GM12872 (cell line): Measurements from ENCODE around the gene ADGRV1.

ENCODE experiments used
- TF ChIP-seq, protein P1 (sequence below): IDR thresholded peaks from 3 replicates; pipeline ENCODE4 v1.5.1; 2011; ENCODE audit warnings: low read depth, mild to moderate bottlenecking, low read length, moderate library complexity; ENCODE audit not compliant: insufficient read depth

The ADGRV1 gene

DNA sequence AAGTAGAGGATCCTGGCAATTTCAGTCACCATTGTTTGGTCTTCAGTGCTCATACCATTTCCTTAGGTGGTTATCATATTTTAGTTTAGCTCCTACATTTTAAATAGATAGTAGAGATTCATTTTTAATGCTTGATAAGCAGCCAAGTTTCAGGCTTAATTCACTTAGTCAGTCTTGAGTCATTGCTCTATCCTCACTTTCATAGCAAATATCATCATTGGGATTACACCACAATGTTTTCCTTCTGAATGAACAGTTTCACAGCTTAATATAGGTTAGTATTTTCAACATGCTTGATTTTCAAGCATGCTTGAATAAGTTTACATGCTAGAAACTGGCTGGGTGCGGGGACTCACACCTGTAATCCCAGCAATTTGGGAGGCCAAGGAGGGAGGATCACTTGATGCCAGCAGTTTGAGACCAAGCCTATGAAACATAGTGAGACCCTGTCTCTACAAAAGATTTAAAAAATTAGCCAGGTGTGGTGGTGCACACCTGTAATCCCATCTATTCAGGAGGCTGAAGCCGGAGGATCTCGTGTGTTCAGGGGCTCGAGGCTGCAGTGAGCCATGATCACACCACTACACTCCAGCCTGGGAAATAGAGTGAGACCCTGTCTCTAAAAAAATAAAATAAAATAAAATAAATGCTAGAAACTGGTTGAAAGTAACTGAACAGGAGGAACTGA is 339.9 kb downstream of the ADGRV1 start:
- TF ChIP-seq, protein P1, sequence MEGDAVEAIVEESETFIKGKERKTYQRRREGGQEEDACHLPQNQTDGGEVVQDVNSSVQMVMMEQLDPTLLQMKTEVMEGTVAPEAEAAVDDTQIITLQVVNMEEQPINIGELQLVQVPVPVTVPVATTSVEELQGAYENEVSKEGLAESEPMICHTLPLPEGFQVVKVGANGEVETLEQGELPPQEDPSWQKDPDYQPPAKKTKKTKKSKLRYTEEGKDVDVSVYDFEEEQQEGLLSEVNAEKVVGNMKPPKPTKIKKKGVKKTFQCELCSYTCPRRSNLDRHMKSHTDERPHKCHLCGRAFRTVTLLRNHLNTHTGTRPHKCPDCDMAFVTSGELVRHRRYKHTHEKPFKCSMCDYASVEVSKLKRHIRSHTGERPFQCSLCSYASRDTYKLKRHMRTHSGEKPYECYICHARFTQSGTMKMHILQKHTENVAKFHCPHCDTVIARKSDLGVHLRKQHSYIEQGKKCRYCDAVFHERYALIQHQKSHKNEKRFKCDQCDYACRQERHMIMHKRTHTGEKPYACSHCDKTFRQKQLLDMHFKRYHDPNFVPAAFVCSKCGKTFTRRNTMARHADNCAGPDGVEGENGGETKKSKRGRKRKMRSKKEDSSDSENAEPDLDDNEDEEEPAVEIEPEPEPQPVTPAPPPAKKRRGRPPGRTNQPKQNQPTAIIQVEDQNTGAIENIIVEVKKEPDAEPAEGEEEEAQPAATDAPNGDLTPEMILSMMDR, result no peak

DNA sequence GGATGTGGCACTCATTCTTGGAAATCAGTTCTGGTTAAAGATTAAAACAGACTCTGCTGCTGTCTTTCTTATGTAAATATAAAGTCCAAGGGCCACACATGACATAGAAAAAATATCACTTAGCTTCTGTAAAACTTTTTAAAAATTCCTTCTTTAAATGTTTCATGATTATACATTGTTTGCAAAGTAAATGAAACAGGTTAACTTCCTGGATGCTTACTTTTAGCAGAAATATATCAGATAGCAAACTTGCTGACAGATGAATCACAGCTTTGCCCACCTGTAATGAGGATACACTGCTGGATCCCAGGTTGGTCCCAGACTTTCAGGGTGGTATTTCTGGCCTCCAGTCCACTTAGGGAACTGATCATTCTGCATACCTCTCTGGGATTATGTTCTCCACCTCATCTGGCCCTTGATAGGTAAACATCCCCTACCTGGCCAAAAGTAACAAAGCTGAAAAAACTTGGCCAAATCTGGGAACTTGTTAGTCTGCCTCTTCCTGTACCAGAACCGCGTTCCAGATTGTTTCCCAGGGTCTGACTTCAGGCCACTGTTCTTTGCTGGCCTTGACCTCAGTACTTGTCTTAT is 340.5 kb downstream of the ADGRV1 start:
- TF ChIP-seq, protein P1, result no peak

DNA sequence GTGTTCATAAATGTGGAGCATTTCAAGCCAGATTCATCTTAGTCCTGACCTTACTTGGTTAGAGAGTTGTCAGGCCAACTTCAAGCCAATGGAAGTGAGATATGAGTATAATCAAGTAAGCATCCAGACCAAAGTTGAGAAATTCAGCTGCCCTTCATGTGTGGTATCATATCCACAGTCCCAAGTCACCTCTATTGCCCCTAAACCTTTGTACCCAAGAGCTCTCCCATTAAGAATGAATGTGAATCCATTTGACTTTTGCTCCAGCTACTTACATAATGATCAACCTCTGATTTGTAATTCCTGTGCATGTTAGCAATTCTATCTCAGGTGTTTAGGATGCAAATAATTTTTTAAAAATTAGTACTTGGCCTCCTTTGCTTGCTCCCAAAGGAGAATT is 342.7 kb downstream of the ADGRV1 start:
- TF ChIP-seq, protein P1, result no peak

DNA sequence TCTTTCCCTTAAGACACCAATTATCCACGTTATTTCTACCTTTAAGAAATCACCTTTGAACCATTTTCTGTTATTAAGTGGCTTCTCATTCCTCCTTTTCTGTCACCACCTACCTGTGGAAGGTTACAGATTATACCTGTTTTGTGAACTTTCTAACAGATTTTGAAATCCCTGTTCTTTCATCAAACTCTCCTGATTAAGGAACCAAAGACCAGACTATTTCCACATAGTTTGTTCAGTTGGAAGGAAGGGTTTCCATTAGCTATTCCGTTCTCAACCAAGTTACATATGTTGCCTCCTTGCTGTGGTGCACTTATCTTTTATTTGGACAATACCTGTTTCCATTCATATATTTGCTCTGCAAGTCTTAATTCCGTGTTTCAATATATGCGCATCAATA is 343.6 kb downstream of the ADGRV1 start:
- TF ChIP-seq, protein P1, result no peak

DNA sequence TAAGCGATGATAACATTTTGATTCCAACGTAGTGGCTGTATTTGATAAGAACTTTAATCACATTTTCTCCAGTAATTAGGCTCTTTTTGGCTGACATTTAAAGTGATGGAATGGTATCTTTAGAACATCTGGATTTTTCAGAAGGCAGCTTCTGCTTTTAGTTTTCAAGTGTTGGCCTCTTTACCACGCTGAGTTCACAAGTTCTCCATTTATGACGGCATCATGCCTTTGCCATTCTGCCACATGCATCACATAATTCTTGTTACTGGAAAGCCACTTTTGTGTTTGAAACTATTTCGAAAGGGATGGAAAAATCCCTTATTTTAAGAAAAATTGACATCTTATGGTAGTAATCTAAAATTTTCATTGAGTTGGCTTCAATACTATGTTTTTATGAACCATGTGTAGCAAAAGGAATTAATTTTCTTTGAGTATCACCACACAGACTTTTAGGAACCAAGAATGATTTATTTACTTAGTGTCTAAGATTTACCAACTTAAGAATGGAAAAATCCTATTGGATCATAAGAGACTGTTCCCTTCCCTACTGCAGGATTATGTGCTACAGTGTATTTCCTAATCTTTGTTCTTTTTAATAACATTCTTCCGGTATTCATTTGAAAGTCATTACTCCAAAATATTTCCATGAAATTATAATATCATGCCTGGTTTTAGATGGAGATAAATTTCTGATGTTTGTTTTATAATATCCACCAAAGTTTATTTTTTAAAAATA is 344.2 kb downstream of the ADGRV1 start:
- TF ChIP-seq, protein P1, result no peak

DNA sequence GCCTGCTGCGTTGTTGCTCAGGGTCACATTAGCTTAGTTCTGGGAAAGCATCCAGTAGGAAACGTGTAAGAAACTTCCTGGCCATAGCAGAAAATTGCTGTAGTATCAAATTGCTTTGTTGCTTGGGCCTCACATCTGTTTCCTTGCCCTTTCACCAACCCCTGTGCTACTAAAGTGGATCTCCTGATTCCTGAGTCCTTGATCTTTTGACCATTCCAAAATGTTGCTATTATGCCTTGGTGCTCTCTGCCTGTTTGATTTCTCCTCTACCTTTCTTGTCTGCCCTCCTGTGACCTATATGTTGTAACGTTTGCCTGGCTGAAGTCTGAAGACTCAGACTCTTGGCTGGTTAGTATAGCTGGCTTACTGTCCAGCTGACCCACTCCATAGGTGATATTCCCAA is 350.5 kb downstream of the ADGRV1 start:
- TF ChIP-seq, protein P1, result no peak

DNA sequence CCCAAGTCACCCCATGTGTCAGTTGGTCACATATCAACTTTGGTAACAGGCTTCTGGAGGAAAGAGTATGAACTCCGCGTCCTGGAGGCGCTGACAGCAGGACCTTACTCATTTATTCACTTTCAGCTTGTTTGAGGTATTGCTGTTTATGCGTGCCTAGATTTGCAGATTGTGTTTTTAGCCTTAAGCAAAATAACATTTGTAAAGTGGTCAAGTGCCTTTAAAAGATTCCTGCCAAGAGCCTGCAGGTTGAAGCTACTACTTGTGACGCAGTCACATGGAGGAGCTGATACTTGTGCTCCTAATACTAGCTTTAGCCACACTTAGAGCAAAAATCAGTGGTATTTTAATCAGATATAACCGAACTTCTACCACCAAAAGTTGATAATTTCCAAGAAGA is 351.3 kb downstream of the ADGRV1 start:
- TF ChIP-seq, protein P1, result no peak
